ENCODE measurements around the gene PGAM1.

PGAM1 gene

GRCh38 chr10:97396056-97396455 is 29.9 kb upstream of the PGAM1 start:
- Histone ChIP-seq H3K27ac (ENCODE audit: low read length) (no peak overlapping the region), H3K9ac (ENCODE audit: low read length) (no peak overlapping the region), H3K4me2 (ENCODE audit: low read depth, low read length) (no peak overlapping the region), H3K9me3 (replicated peaks; ENCODE audit: insufficient read depth, low read length) (no peaks in the 10 kb centered on the region), H3K79me2 (ENCODE audit: low read length) (peaks cover 32% of the 10 kb centered on the region), H2AFZ (ENCODE audit: low read length) (no peak overlapping the region), H3F3A (ENCODE audit: insufficient read depth, low read length) (peaks cover 11% of the 10 kb centered on the region; the same call in 1 of the 2 replicates), H3K4me3 (ENCODE audit: low read length) (no peak overlapping the region), H3K9me2 (replicated peaks; ENCODE audit: insufficient read depth, low read length) (no peaks in the 10 kb centered on the region), H4K20me1 (ENCODE audit: insufficient read depth, low read length) (no peaks in the 10 kb centered on the region), H3K27me3 (replicated peaks; ENCODE audit: insufficient read depth, low read length) (no peaks in the 10 kb centered on the region), H3K36me3 (replicated peaks; ENCODE audit: insufficient read depth, low read length) (0 out of 2 replicates have a peak, but pooled peaks cover 2% of the 10 kb centered on the region), H3K4me1 (ENCODE audit: low read length) (no peaks in the 10 kb centered on the region)
- DNase-seq, result no peak
- no peak for TF ChIP-seq EZH2phosphoT487 (IDR thresholded peaks at IDR 0.05; ENCODE audit: low read length)
- TF ChIP-seq CTCF (IDR thresholded peaks at IDR 0.05; ENCODE audit: low read length), result no peak
- no peak for TF ChIP-seq EZH2 (optimal IDR thresholded peaks at IDR 0.05; ENCODE audit: low read depth, low read length)

GRCh38 chr10:97399843-97400545 is 26.0 kb upstream of the PGAM1 start:
- Histone ChIP-seq H3K9ac (ENCODE audit: low read length) (peak overlapping the region; percentile 97), H3F3A (ENCODE audit: insufficient read depth, low read length) (peaks cover 11% of the 10 kb centered on the region; the same call in 1 of the 2 replicates), H3K27me3 (replicated peaks; ENCODE audit: insufficient read depth, low read length) (no peaks in the 10 kb centered on the region), H3K4me3 (ENCODE audit: low read length) (peak overlapping the region; percentile 93), H3K9me3 (replicated peaks; ENCODE audit: insufficient read depth, low read length) (no peaks in the 10 kb centered on the region), H3K27ac (ENCODE audit: low read length) (peak overlapping the region; percentile 89), H2AFZ (ENCODE audit: low read length) (0 out of 2 replicates have a peak overlapping the region, but pooled peaks have one; percentile 18), H4K20me1 (ENCODE audit: insufficient read depth, low read length) (no peaks in the 10 kb centered on the region), H3K9me2 (replicated peaks; ENCODE audit: insufficient read depth, low read length) (no peaks in the 10 kb centered on the region), H3K4me1 (ENCODE audit: low read length) (no peaks in the 10 kb centered on the region), H3K4me2 (ENCODE audit: low read depth, low read length) (peak overlapping the region; percentile 83), H3K79me2 (ENCODE audit: low read length) (peaks cover 32% of the 10 kb centered on the region), H3K36me3 (replicated peaks; ENCODE audit: insufficient read depth, low read length) (0 out of 2 replicates have a peak, but pooled peaks cover 2% of the 10 kb centered on the region)
- DNase-seq, result peak; percentile 77
- TF ChIP-seq EZH2 (optimal IDR thresholded peaks at IDR 0.05; ENCODE audit: low read depth, low read length) (no peak), EZH2phosphoT487 (IDR thresholded peaks at IDR 0.05; ENCODE audit: low read length) (no peak), CTCF (IDR thresholded peaks at IDR 0.05; ENCODE audit: low read length) (no peak)

- H3K27ac ChIP-seq (ENCODE audit: low read length), result peak within 1 kb of the TSS; percentile 89
- H4K20me1 ChIP-seq (ENCODE audit: insufficient read depth, low read length), result no peaks in the 10 kb centered on the region
- peak within 1 kb of the TSS; percentile 97 for H3K9ac ChIP-seq (ENCODE audit: low read length)
- H3K9me3 ChIP-seq (replicated peaks; ENCODE audit: insufficient read depth, low read length), result no peaks in the 10 kb centered on the region
- H3K79me2 ChIP-seq (ENCODE audit: low read length), result peaks cover 32% of the 10 kb centered on the region
- peak; percentile 99 for DNase-seq
- peak within 1 kb of the TSS; percentile 93 for H3K4me3 ChIP-seq (ENCODE audit: low read length)
- H3K9me2 ChIP-seq (replicated peaks; ENCODE audit: insufficient read depth, low read length), result no peaks in the 10 kb centered on the region
- peak within 1 kb of the TSS; percentile 46 for H2AFZ ChIP-seq (ENCODE audit: low read length)
- no peaks in the 10 kb centered on the region for H3K4me1 ChIP-seq (ENCODE audit: low read length)
- H3K4me2 ChIP-seq (ENCODE audit: low read depth, low read length), result peak within 1 kb of the TSS; percentile 83
- H3K27me3 ChIP-seq (replicated peaks; ENCODE audit: insufficient read depth, low read length), result no peaks in the 10 kb centered on the region
- H3F3A ChIP-seq (ENCODE audit: insufficient read depth, low read length), result peaks cover 11% of the 10 kb centered on the region; the same call in 1 of the 2 replicates
- TF ChIP-seq EZH2phosphoT487 (IDR thresholded peaks at IDR 0.05; ENCODE audit: low read length), result no peak
- no peak for TF ChIP-seq EZH2 (optimal IDR thresholded peaks at IDR 0.05; ENCODE audit: low read depth, low read length)
- TF ChIP-seq CTCF (IDR thresholded peaks at IDR 0.05; ENCODE audit: low read length), result no peak; the same call in none of the 2 replicates
- 0 out of 2 replicates have a peak, but pooled peaks cover 2% of the 10 kb centered on the region for H3K36me3 ChIP-seq (replicated peaks; ENCODE audit: insufficient read depth, low read length)
Measured at GRCh38 chr10:97400665-97401454, 25.1 kb upstream of the PGAM1 start, which contains the start of gene RRP12. Gene RRP12, minus strand, starts transcription at chr10:97401340. Its CDS starts 109 bp downstream, at chr10:97401231.
